ENCODE measurements around the gene HIRA. TPM values are rescaled to one million over a fixed set of nuclear protein-coding genes. Genes with fewer than 3 reads are reported as not detected.
A peak's percentile ranks its signal among the peaks of the same experiment; 100 is the strongest.

Gene HIRA
- total and polyA plus RNA-seq, 9 of the 15 experiments (the other 6 are each of a cell fraction or from before 2014, with no cell fraction given): 0.96 to 132 (median 58.4) TPM

GRCh38 chr22:19419464-19420178 lies 11.9 kb downstream of the HIRA start (continued):
- TF ChIP-seq ZBTB11 (CRISPR knock-in tag; IDR thresholded peaks at IDR 0.05) (peak in 1 of 3 experiments; percentile 93; a peak in 2 of 6 replicates), SNRNP70 (optimal IDR thresholded peaks at IDR 0.05; ENCODE audit: low read depth, low read length) (no peak), ZNF586 (CRISPR knock-in tag; conservative IDR thresholded peaks at IDR 0.05) (0 out of 2 replicates have a peak, but pooled peaks have one; percentile 36), POLR3G (IDR thresholded peaks at IDR 0.05; ENCODE audit: extremely low read depth, insufficient read length, insufficient replicate concordance) (no peak), ZNF253 (CRISPR knock-in tag; conservative IDR thresholded peaks at IDR 0.05) (no peak), BACH1 (tag; IDR thresholded peaks at IDR 0.05) (peak; percentile 65; the same call in 1 of the 2 replicates), ZEB2 (IDR thresholded peaks at IDR 0.05) (peak; percentile 97), DPF2 (IDR thresholded peaks at IDR 0.05) (peak; percentile 77), ZNF217 (CRISPR knock-in tag; IDR thresholded peaks at IDR 0.05) (no peak), IRF1 (CRISPR knock-in tag; IDR thresholded peaks at IDR 0.05; ENCODE audit: borderline replicate concordance) (no peak), OTX1 (CRISPR knock-in tag; IDR thresholded peaks at IDR 0.05) (no peak), ZNF134 (CRISPR knock-in tag; conservative IDR thresholded peaks at IDR 0.05) (0 out of 2 replicates have a peak, but pooled peaks have one; percentile 7), CTCF (IDR thresholded peaks at IDR 0.05 in 2 of 3, conservative IDR thresholded peaks at IDR 0.05 in 1 of 3; ENCODE audit: insufficient read depth in 2 of 3, low read depth in 1 of 3, low read length in 3 of 3) (peak in 1 of 3 experiments; percentile 19; a peak in 2 of 6 replicates), PYGO2 (tag; IDR thresholded peaks at IDR 0.05) (peak; percentile 56; the same call in 1 of the 2 replicates), PHF20 (IDR thresholded peaks at IDR 0.05; ENCODE audit: partially characterized antibody) (no peak), EZH2 (IDR thresholded peaks at IDR 0.05; ENCODE audit: borderline replicate concordance, low read depth, low read length) (no peak), GMEB1 (CRISPR knock-in tag; IDR thresholded peaks at IDR 0.05) (0 out of 2 replicates have a peak, but pooled peaks have one; percentile 20), ZBTB1 (CRISPR knock-in tag; IDR thresholded peaks at IDR 0.05; ENCODE audit: borderline replicate concordance, low read depth) (no peak), MYBL2 (IDR thresholded peaks at IDR 0.05; ENCODE audit: low read depth) (no peak), MYBL2 (CRISPR knock-in tag; IDR thresholded peaks at IDR 0.05; ENCODE audit: borderline replicate concordance) (no peak)
